ENCODE measurements around the gene E2F3. TPM values are rescaled to one million over a fixed set of nuclear protein-coding genes. Genes with fewer than 3 reads are reported as not detected.

E2F3 gene
- total RNA-seq, 1 experiment from 2014 or later, result 35.7 TPM

DNA sequence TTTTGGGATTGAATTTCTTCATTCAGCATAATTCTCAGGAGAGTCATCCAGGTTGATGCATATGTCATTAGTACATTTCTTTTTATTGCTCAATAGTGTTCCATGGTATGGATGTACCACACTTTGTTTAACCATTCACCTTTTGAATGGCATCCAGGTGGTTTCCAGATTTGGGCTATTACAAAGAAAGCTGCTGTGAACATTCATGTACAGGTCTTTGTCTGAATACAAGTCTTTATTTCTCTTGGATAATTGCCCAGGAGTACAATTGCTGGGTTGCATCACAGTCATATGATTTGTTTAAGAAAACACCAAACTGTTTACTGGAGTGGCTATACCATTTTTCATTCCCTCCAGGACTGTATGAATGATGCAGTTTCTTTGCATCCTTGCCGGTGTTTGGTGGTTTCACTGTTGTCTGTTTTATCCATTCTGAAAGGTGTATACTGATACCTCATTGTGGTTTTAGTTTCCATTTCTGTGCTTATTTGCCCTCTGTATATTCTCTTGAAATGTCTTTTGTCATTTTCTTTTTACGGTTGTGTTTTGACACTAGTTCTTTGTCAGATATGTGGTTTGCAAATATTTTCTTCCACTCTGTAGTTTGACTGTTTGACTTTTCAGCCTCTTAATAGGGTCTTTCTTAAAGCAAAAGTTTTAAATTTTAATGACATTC, 141.4 kb downstream of the E2F3 start:
- Histone ChIP-seq H4K8ac (replicated peaks; ENCODE audit: insufficient read length, low read depth, low read length) (no peak overlapping the region), H3K4me1 (ENCODE audit: insufficient read depth, low read length) (no peaks in the 10 kb centered on the region), H4K20me1 (ENCODE audit: control insufficient read depth, insufficient read depth, insufficient read length) (no peaks in the 10 kb centered on the region), H3K79me2 (ENCODE audit: insufficient read depth, low read length) (0 out of 2 replicates have a peak, but pooled peaks cover 2% of the 10 kb centered on the region), H2AK5ac (ENCODE audit: insufficient read length, low read length) (no peak overlapping the region), H2BK120ac (ENCODE audit: low read depth, low read length, poor library complexity, severe bottlenecking) (no peak overlapping the region), H3K4ac (ENCODE audit: low read depth, low read length) (no peak overlapping the region), H2BK5ac (ENCODE audit: insufficient read length, low read length) (no peak overlapping the region), H2BK12ac (ENCODE audit: insufficient read length, low read depth, low read length) (no peak overlapping the region), H3K9me3 (ENCODE audit: control insufficient read depth, low read depth, low read length) (no peaks in the 10 kb centered on the region), H4K5ac (ENCODE audit: insufficient read length, low read depth, low read length) (no peak overlapping the region), H3K56ac (ENCODE audit: insufficient read length, low read depth, low read length) (no peak overlapping the region), H3K18ac (ENCODE audit: insufficient read length, low read depth, low read length) (no peak overlapping the region), H3K79me1 (ENCODE audit: insufficient read depth, low read depth, low read length, poor library complexity, severe bottlenecking) (peaks cover 5% of the 10 kb centered on the region), H2BK20ac (ENCODE audit: low read depth, low read length, poor library complexity, severe bottlenecking) (no peak overlapping the region), H3K4me2 (ENCODE audit: insufficient read depth, insufficient read length, low read length) (no peak overlapping the region), H3K23ac (ENCODE audit: insufficient read length, low read depth, low read length) (no peak overlapping the region), H2BK15ac (ENCODE audit: low read depth, low read length) (no peak overlapping the region), H4K91ac (ENCODE audit: insufficient read length, low read depth, low read length) (no peak overlapping the region), H3T11ph (ENCODE audit: low read length) (no peak overlapping the region), H3K27me3 (ENCODE audit: insufficient read depth, low read length) (no peaks in the 10 kb centered on the region), H3K14ac (ENCODE audit: insufficient read depth, low read length) (no peak overlapping the region), H3K23me2 (ENCODE audit: insufficient read length, low read depth, low read length, poor library complexity, severe bottlenecking) (no peaks in the 10 kb centered on the region), H3K27ac (ENCODE audit: insufficient read length, low read depth, low read length) (no peak overlapping the region), H3K9ac (ENCODE audit: extremely low read depth, insufficient read length, low read length) (no peak overlapping the region), H2AFZ (ENCODE audit: low read length) (no peak overlapping the region)
- DNase-seq, result no peak
- Mint-ChIP-seq H3K27ac (no peak overlapping the region), H3K4me3 (no peak overlapping the region), H3K36me3 (ENCODE audit: insufficient read depth in 1 of 3, low read depth in 3 of 3) (peaks cover 13 to 33% (median 30%) of the 10 kb centered on the region in 3 experiments), H3K9me3 (no peaks in the 10 kb centered on the region), H3K27me3 (ENCODE audit: low read depth) (no peaks in the 10 kb centered on the region), H3K4me1 (peaks cover 2 to 5% of the 10 kb centered on the region in 2 experiments; a peak in 3 of 4 replicates)
- no CpG with 5 or more reads among the region's 2 CpGs for WGBS (ENCODE audit: extremely low coverage, insufficient read length, low lambda C conversion rate)
- TF ChIP-seq, protein P1, sequence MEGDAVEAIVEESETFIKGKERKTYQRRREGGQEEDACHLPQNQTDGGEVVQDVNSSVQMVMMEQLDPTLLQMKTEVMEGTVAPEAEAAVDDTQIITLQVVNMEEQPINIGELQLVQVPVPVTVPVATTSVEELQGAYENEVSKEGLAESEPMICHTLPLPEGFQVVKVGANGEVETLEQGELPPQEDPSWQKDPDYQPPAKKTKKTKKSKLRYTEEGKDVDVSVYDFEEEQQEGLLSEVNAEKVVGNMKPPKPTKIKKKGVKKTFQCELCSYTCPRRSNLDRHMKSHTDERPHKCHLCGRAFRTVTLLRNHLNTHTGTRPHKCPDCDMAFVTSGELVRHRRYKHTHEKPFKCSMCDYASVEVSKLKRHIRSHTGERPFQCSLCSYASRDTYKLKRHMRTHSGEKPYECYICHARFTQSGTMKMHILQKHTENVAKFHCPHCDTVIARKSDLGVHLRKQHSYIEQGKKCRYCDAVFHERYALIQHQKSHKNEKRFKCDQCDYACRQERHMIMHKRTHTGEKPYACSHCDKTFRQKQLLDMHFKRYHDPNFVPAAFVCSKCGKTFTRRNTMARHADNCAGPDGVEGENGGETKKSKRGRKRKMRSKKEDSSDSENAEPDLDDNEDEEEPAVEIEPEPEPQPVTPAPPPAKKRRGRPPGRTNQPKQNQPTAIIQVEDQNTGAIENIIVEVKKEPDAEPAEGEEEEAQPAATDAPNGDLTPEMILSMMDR (conservative IDR thresholded peaks at IDR 0.05), result no peak

Other genes starting within 250 kb of the E2F3 start
- 9.6 and 9.9 TPM in 2 replicates for gene MBOAT1, start 189.4 kb upstream of the E2F3 start, total RNA-seq (2021)
- gene CDKAL1, start 132.6 kb downstream of the E2F3 start, total RNA-seq (2021), result 21.6 and 23.0 TPM in 2 replicates

Data from H9 (cell line).